PC-9 (cell line): ENCODE data around the gene PSMD3. TPM values are rescaled to one million over a fixed set of nuclear protein-coding genes. Genes with fewer than 3 reads are reported as not detected.

Experiments used
- BruUV-seq: library from RNA; stranded (reverse); fragments of 400-500 nt; replicated peaks from 2 replicates; lab custom pipeline; 2021; lab: Mats Ljungman, UMichigan
- CTCF ChIA-PET: fragments of 300-600 bp; sonication (Branson Sonifier 250); formaldehyde crosslinking; loops from one replicate; lab custom pipeline; 2022; ENCODE audit warnings: antibody characterized with exemption; lab: Charles Lee
- POLR2A ChIA-PET: fragments of 300-600 bp; sonication (Branson Sonifier 250); formaldehyde crosslinking; loops from one replicate; lab custom pipeline; 2022; ENCODE audit warnings: antibody characterized with exemption; ENCODE audit not compliant: unreplicated experiment; lab: Charles Lee
- DNase-seq, 2 experiments: peaks; one replicate each; pipeline versions ENCODE4 v3.0.0 to v3.0.0-alpha.2; 2015 to 2022; ENCODE audit warnings: mixed read lengths in 1 of 2
- H2AFZ ChIP-seq: fragments of 200-600 bp; sonication (generic); 2 replicates; pipeline ENCODE4 v1.8.1; 2017; ENCODE audit warnings: antibody characterized with exemption
- H3F3A ChIP-seq: fragments of 200-600 bp; sonication (generic); 2 replicates; pipeline ENCODE4 v1.8.1; 2017; ENCODE audit warnings: antibody characterized with exemption, mild to moderate bottlenecking, low read depth; ENCODE audit not compliant: insufficient read depth
- H3K27ac ChIP-seq: fragments of 200-600 bp; sonication (generic); 2 replicates; pipeline ENCODE4 v1.6.1; 2016; ENCODE audit warnings: mixed run types
- H3K27me3 ChIP-seq: fragments of 200-600 bp; sonication (generic); 2 replicates; pipeline ENCODE4 v1.6.1; 2016; ENCODE audit warnings: low read depth, mixed run types; ENCODE audit not compliant: insufficient read depth
- H3K36me3 ChIP-seq: fragments of 200-600 bp; sonication (generic); 2 replicates; pipeline ENCODE4 v1.6.1; 2016; ENCODE audit warnings: low read depth, mixed run types
- H3K4me1 ChIP-seq: fragments of 200-600 bp; sonication (generic); replicated peaks from 2 replicates; pipeline ENCODE4 v1.6.1; 2016; ENCODE audit warnings: mixed run types; ENCODE audit not compliant: insufficient read depth
- H3K4me2 ChIP-seq: fragments of 200-600 bp; sonication (generic); 2 replicates; pipeline ENCODE4 v1.6.1; 2017; ENCODE audit warnings: mixed run types
- H3K4me3 ChIP-seq: fragments of 200-600 bp; sonication (generic); 2 replicates; pipeline ENCODE4 v1.6.1; 2016; ENCODE audit warnings: mixed run types
- H3K79me2 ChIP-seq: fragments of 200-600 bp; sonication (generic); 2 replicates; pipeline ENCODE4 v1.6.1; 2017; ENCODE audit warnings: low read depth, mixed run types
- H3K9me2 ChIP-seq: fragments of 200-600 bp; sonication (generic); 2 replicates; pipeline ENCODE4 v1.8.1; 2017; ENCODE audit warnings: mild to moderate bottlenecking; ENCODE audit not compliant: insufficient read depth
- H3K9me3 ChIP-seq: fragments of 200-600 bp; sonication (generic); 2 replicates; pipeline ENCODE4 v1.8.1; 2016; ENCODE audit warnings: low read depth; ENCODE audit not compliant: insufficient read depth
- H4K20me1 ChIP-seq: fragments of 200-600 bp; sonication (generic); 2 replicates; pipeline ENCODE4 v1.8.1; 2017; ENCODE audit not compliant: insufficient read depth
- EZH2 ChIP-seq: fragments of 200-600 bp; sonication (generic); IDR thresholded peaks from 2 replicates; pipeline ENCODE4 v1.8.0; 2017; ENCODE audit warnings: antibody characterized with exemption, low read depth
- intact Hi-C: fragments of 100-400 bp; cut with micrococcal nuclease; formaldehyde crosslinking; loops from one replicate; pipeline ENCODE4 v1.10.0; 2022; ENCODE audit not compliant: unreplicated experiment
- total RNA-seq: library from RNA; stranded (reverse); gene quantifications from 2 replicates; pipeline ENCODE4 v1.2.3, GENCODE V29; 2021
- TF ChIP-seq, protein P1 (sequence below): fragments of 200-600 bp; sonication (generic); conservative IDR thresholded peaks from 2 replicates; pipeline ENCODE4 v1.6.1; 2017; ENCODE audit warnings: mixed run types, antibody characterized with exemption, mild to moderate bottlenecking, moderate library complexity

Gene PSMD3
- total RNA-seq, 1 experiment from 2014 or later, result 130 TPM

- BruUV-seq, result no TSS peak
Measured at GRCh38 chr17:40015998-40016985, 35.7 kb downstream of the PSMD3 start.

DNA sequence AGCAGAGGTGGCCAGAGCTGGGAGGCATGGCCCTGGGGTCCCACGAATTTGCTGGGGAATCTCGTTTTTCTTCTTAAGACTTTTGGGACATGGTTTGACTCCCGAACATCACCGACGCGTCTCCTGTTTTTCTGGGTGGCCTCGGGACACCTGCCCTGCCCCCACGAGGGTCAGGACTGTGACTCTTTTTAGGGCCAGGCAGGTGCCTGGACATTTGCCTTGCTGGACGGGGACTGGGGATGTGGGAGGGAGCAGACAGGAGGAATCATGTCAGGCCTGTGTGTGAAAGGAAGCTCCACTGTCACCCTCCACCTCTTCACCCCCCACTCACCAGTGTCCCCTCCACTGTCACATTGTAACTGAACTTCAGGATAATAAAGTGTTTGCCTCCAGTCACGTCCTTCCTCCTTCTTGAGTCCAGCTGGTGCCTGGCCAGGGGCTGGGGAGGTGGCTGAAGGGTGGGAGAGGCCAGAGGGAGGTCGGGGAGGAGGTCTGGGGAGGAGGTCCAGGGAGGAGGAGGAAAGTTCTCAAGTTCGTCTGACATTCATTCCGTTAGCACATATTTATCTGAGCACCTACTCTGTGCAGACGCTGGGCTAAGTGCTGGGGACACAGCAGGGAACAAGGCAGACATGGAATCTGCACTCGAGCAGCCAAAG is 36.9 kb downstream of the PSMD3 start:
- Histone ChIP-seq H3K9me2 (no peaks in the 10 kb centered on the region), H3F3A (peaks cover 22% of the 10 kb centered on the region; the same call in 1 of the 2 replicates), H3K27me3 (no peaks in the 10 kb centered on the region), H3K27ac (no peak overlapping the region), H2AFZ (no peak overlapping the region), H3K4me1 (peaks cover 30% of the 10 kb centered on the region), H3K79me2 (no peaks in the 10 kb centered on the region), H3K36me3 (peaks cover 4% of the 10 kb centered on the region; the same call in 1 of the 2 replicates), H3K9me3 (no peaks in the 10 kb centered on the region), H4K20me1 (no peaks in the 10 kb centered on the region), H3K4me3 (no peak overlapping the region), H3K4me2 (no peak overlapping the region)
- CTCF ChIA-PET, result interaction anchor here (0.7 kb wide), 1 partner anchor 221 kb away, joined by 4 read pairs; no protein-coding TSS in a partner anchor
- POLR2A ChIA-PET, result no interaction called here
- TF ChIP-seq, protein P1, sequence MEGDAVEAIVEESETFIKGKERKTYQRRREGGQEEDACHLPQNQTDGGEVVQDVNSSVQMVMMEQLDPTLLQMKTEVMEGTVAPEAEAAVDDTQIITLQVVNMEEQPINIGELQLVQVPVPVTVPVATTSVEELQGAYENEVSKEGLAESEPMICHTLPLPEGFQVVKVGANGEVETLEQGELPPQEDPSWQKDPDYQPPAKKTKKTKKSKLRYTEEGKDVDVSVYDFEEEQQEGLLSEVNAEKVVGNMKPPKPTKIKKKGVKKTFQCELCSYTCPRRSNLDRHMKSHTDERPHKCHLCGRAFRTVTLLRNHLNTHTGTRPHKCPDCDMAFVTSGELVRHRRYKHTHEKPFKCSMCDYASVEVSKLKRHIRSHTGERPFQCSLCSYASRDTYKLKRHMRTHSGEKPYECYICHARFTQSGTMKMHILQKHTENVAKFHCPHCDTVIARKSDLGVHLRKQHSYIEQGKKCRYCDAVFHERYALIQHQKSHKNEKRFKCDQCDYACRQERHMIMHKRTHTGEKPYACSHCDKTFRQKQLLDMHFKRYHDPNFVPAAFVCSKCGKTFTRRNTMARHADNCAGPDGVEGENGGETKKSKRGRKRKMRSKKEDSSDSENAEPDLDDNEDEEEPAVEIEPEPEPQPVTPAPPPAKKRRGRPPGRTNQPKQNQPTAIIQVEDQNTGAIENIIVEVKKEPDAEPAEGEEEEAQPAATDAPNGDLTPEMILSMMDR, result no peak
- no peak for TF ChIP-seq EZH2
- BruUV-seq, result no TSS peak
- intact Hi-C loops, result no loop called here
- DNase-seq, result no peak

More at GRCh38 chr17:40015998-40016985, 35.7 kb downstream of the PSMD3 start:
- no peaks in the 10 kb centered on the region for H3K79me2 ChIP-seq
- no peak for DNase-seq
- H4K20me1 ChIP-seq, result no peaks in the 10 kb centered on the region
- no peaks in the 10 kb centered on the region for H3K9me2 ChIP-seq
- ChIA-PET CTCF (interaction anchor here (0.5 to 1.7 kb wide), 3 partner anchors 10 to 274 kb away, joined by 3 to 6 read pairs (median 5); no protein-coding TSS in a partner anchor), POLR2A (no interaction called here)
- no peaks in the 10 kb centered on the region for H3K27me3 ChIP-seq
- no peaks in the 10 kb centered on the region for H3K9me3 ChIP-seq
- no peak overlapping the region for H3K4me2 ChIP-seq
- no peak overlapping the region for H3K27ac ChIP-seq
- peaks cover 11% of the 10 kb centered on the region; the same call in 1 of the 2 replicates for H3F3A ChIP-seq
- H2AFZ ChIP-seq, result no peak overlapping the region
- intact Hi-C loops, result no loop called here
- no peak for TF ChIP-seq EZH2
- H3K4me1 ChIP-seq, result peaks cover 17% of the 10 kb centered on the region
- H3K4me3 ChIP-seq, result no peak overlapping the region
- peaks cover 4% of the 10 kb centered on the region; the same call in 1 of the 2 replicates for H3K36me3 ChIP-seq

DNA sequence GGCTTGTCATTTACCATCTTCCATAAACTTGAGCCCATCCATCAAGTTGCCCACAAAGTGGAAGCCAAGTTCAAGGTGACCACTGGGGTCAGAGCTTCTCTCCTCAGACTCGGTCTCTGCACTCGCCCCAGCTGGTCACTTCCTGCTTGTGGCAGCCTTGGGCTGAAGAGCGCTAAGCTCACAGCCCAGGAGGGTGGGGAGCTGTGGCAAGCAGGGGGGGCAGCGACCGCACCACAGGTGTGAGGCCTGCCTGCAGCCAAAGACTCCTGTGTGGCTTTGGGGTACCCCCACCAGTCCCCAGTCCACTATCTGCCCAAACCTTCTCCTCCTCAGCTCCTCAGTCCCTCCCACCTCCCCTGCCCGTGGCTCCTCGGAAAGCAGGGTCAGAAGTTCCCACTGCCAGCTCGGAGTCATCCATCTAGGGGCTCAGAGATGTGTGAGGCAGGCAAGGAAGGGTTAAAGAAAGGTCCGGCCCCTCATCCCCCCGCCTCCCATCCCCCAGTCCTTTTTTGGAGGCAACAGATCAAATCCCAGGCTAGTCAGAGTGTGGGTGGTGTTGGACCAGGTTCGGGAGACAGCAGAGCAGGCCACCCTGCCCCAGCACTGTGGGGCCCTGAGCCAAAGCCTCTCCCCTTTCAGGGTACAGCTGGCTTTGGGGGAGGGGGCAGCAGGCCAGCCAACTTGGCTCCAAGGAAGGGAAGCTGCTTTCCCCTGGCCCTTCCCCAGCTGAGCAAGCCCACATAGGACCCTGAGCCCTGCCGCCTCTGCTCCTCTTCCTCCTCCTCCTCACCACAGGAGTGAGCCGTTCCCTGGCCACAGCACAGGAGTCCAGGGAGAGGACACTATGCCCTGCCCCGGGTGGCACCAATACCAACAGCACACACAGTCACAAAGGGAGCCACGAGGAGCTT is 37.9 kb downstream of the PSMD3 start:
- no peak for DNase-seq
- Histone ChIP-seq H3K36me3 (peaks cover 4% of the 10 kb centered on the region; the same call in 1 of the 2 replicates), H3K27me3 (no peaks in the 10 kb centered on the region), H3K4me2 (no peak overlapping the region), H4K20me1 (no peaks in the 10 kb centered on the region), H3K27ac (no peak overlapping the region), H3K4me3 (no peak overlapping the region), H3F3A (peaks cover 28% of the 10 kb centered on the region; the same call in 1 of the 2 replicates), H3K9me3 (no peaks in the 10 kb centered on the region), H2AFZ (no peak overlapping the region), H3K79me2 (no peaks in the 10 kb centered on the region), H3K4me1 (peaks cover 39% of the 10 kb centered on the region), H3K9me2 (no peaks in the 10 kb centered on the region)
- intact Hi-C loops, result no loop called here
- no TSS peak for BruUV-seq
- POLR2A ChIA-PET, result interaction anchor here (0.8 kb wide), 1 partner anchor 16 kb away, joined by 14 read pairs; no protein-coding TSS in a partner anchor
- TF ChIP-seq, protein P1, result no peak
- TF ChIP-seq EZH2, result no peak
- CTCF ChIA-PET, result no interaction called here
